ENCODE measurements around the gene IPMK.

- TF ChIP-seq POLR2A (IDR thresholded peaks at IDR 0.05; ENCODE audit: low read depth, low read length): no peak
- no peak for TF ChIP-seq TAF1 (IDR thresholded peaks at IDR 0.05; ENCODE audit: low read depth, low read length)
- TF ChIP-seq POLR2AphosphoS5 (IDR thresholded peaks at IDR 0.05; ENCODE audit: low read depth, low read length): no peak
- no peak for TF ChIP-seq SPI1 (IDR thresholded peaks at IDR 0.05; ENCODE audit: low read depth, low read length)
- no peak for TF ChIP-seq POU2F2 (IDR thresholded peaks at IDR 0.05; ENCODE audit: low read depth, low read length)
Observed at GRCh38 chr10:58143944-58144343, 123.8 kb downstream of the IPMK start.
